Esophagus squamous epithelium (tissue), 4 donors: ENCODE results near the gene MCCD1.

Source experiments
- POLR2A ChIP-seq, 4 donors: fragments of 450-650 bp; IDR thresholded peaks; one replicate each; pipeline ENCODE4 v1.6.1; 2017; ENCODE audit warnings: antibody characterized with exemption in 4 of 4, mild to moderate bottlenecking in 4 of 4, moderate library complexity in 3 of 4
- TF ChIP-seq, protein P1 (sequence below), 6 experiments: fragments of 450-650 bp in 4 of 6; fragments of 200-600 bp in 2 of 6; sonication (generic) in 2 of 6; IDR thresholded peaks; one replicate each; pipeline ENCODE4 v1.5.1; 2016 to 2019; ENCODE audit warnings: antibody characterized with exemption in 6 of 6, mild to moderate bottlenecking in 4 of 6, moderate library complexity in 4 of 6

DNA sequence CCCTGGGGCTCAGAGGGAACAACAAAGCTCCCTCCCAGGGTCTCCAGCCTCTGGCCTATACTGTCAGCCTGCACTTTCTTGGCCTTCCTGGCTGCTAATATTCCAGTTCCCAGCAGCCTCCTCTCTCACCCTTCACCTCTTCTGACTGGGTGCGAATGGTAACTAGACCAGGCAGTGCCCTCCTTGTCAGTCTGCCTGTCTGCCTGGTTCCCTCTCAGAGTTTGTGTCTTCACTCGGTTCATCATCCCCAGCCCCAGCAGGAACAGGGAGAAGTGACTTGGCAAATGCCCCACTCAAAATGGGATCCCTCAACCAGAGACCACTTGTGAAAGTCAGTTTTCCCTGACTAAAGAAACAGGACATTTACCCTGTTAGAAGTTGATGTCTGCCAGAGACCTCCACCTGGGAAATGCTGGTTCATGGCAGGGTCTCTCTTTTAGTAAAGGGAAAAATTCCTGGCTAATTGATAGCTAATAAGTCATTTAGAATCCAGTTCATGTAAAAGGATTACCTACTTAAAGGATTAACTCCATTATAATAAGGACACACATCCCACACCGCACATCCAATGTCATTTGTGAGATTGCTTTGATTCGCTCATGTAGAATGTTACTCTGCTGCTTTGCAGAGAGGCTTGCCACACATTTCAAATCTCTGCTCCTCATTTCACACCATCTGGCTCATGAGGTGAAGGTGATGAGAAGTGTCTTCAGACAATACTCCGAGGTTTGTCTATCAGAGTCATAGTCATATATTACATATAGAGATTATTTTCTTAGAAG, 49.4 kb upstream of the MCCD1 start:
- TF ChIP-seq, protein P1, sequence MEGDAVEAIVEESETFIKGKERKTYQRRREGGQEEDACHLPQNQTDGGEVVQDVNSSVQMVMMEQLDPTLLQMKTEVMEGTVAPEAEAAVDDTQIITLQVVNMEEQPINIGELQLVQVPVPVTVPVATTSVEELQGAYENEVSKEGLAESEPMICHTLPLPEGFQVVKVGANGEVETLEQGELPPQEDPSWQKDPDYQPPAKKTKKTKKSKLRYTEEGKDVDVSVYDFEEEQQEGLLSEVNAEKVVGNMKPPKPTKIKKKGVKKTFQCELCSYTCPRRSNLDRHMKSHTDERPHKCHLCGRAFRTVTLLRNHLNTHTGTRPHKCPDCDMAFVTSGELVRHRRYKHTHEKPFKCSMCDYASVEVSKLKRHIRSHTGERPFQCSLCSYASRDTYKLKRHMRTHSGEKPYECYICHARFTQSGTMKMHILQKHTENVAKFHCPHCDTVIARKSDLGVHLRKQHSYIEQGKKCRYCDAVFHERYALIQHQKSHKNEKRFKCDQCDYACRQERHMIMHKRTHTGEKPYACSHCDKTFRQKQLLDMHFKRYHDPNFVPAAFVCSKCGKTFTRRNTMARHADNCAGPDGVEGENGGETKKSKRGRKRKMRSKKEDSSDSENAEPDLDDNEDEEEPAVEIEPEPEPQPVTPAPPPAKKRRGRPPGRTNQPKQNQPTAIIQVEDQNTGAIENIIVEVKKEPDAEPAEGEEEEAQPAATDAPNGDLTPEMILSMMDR (IDR thresholded peaks at IDR 0.05), result no peak
- no peak for TF ChIP-seq POLR2A (IDR thresholded peaks at IDR 0.05)
